HG03469 (cell line): ENCODE results near the gene PHF21A.
"Not testable (repeated sequence)": the region's sequence is repeated elsewhere in the genome, so short reads cannot be mapped to it uniquely, and the experiment has no call there.

ENCODE experiments used
- ATAC-seq: cut with Tn5 transposase; IDR thresholded peaks from one replicate; pipeline ENCODE4 v1.9.1; 2021; ENCODE audit warnings: mild to moderate bottlenecking, moderate library complexity, moderate number of reproducible peaks; ENCODE audit not compliant: unreplicated experiment

PHF21A gene

GRCh38 chr11:46120346-46121300, 631 bp downstream of the PHF21A start:
- ATAC-seq = no peak

DNA sequence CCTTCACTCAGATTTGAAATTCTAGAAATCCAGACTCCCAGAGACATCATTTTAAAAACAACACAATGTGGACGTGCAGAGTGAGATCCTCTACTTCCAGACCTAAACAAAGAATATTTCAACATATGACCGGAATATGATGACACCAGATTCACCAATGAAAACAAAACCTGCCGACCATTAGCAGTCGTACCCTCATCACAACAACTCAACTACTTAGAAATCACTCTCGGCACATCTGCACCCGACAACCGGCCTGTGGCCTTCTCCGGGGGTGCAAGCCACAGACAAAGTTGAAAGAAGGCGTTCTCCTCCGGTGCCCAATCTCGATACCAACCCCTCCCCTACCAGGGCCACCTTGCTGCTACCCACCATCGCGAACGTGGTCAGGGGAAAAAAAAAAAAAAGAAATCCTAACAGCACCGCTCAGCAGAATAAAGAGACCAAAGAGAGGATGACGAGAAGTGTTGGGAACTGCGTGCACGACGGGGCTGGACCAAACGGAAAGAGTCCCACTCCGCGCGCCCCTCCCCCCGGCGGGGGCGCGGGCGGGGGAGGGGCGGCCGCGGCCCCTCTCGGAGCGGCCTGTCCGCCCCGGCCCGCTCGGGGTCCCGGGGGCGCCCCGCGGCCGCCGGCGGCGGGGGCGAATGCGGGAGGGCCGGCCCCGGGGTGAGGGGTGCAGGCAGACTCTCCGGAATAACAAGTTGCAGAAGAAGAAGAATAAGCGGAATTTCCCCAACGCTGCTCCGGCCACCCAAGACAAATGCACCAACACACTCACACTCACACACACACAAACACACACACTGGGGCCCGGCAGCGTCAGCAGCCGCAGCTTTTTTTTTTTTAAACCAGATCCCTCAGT, 1.7 kb downstream of the PHF21A start:
- no peak for ATAC-seq

- no peak for ATAC-seq
These were observed 2.4 kb downstream of the PHF21A start for GRCh38 chr11:46118702-46119351.

DNA sequence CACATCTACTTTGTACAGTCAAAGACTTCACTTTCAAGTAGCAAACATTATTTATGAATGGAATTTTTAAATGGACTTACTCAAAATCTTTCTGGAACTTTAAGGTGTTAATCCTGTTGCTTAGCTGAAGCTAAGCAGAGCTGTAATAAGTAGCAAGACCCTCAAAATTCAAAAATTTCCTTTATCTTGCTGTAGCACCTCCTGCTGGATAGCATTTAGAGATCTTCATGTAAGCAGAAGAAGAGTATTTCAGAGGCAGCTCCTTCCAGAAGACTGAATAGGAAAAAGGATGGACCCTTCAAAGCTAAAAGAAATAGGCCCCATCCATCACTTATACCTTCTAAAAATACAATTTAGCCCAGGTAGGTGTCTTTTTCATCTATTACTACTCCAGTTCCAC, 3.4 kb downstream of the PHF21A start:
- no peak for ATAC-seq

- not testable (repeated sequence) for ATAC-seq
These were observed 4.6 kb downstream of the PHF21A start for GRCh38 chr11:46116712-46117037.

GRCh38 chr11:46116007-46116711, 5.1 kb downstream of the PHF21A start:
- ATAC-seq = no peak

DNA sequence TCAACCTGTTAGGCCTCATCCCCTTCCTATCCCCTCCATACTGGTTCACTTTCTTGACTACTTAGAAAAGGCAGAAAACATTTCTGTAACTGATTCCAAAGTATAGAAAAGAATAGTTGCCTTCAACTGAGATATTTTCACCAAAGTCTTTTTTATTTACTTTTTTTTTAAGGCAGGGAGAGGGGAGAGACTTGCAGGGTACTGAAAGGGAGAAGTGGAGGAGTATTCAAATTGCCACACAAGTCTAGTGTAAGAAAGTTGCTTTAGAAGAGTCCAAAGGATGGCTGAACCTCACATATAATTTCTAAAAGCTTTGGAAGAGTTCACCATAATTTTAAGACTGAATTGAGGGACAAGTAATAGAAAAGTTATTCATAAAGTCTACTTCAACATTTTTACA, 6.3 kb downstream of the PHF21A start:
- no peak for ATAC-seq

GRCh38 chr11:46114378-46114777, 6.9 kb downstream of the PHF21A start:
- no peak for ATAC-seq

DNA sequence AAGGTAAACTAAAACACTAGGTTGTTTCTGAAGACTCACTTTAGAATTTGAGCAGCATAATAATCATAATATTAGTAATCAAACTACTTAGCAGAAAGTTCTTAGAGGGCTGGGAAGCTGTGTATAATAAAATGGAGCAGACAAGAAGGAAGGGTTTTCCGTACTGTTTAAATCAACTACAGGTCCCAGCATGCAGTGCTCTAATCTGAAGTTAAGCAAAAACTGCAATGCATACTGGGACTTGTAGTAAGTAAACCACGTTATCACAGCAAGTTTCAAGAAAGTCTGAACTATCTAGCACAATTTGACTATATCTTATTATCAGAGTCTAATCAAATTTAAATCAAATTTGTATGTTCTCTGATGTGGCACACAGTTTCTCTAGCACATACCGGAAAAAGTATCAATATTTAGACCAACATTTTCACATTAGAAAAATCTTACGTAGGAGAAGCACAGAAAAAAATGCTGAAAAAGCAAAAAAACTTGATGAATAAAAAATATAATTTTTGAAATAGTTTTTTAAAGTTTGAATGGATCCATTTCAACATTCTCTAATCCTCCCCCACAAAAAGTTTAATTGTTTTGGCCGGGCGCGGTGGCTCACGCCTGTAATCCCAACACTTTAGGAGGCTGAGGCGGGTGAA, 8.2 kb downstream of the PHF21A start:
- ATAC-seq = peak; percentile 46

DNA sequence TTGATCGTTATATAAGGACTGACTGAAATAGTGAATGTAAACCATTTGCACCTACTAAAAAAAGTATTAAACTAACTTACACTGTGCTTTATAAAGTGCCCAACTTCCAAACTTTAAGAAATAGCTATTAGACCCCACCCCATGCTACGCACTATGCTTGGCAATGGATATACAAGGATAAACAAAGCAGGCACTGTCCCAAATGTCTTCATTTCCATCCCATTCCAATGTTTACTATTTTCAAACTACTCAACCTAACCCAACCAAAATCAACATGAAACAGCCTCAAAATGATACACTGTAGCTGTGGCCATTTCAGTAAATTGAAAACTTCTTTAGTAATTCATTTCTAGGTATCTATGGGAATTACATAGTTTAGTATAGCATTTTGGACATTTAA, 12.5 kb downstream of the PHF21A start:
- ATAC-seq = no peak

DNA sequence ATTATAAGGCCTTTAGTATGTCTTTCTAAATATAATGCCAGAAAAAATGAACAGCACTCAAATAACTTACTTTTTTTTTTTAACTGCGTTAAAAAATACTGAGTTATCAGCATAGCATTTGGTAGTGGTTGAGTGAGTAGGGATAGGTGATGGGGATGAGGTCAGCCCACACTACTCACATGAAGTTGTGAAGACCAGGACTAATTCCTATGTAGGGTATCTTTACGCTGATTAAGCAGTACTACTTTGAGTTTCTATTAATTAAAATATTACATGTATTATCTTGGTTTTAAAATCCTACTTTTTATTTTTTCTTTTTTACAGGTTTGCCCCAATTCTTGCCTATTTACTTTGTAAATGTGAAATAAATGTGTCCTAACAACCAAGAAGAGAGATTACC, 13.5 kb downstream of the PHF21A start:
- no peak for ATAC-seq

DNA sequence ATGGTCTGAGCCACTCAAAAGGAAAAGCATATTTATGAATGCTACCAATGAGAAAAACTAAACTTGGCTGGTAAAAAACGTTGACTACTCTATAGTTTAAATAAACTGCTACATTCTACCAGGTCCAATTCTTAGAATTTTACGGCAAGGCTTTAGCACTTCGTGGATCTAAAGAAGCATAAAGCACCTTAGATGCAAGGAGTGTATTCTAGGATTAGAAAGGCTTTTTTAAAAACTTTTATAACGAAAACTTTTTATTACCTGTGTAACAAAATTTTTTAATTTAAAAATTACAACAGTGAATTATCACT, 13.9 kb downstream of the PHF21A start:
- ATAC-seq = no peak

DNA sequence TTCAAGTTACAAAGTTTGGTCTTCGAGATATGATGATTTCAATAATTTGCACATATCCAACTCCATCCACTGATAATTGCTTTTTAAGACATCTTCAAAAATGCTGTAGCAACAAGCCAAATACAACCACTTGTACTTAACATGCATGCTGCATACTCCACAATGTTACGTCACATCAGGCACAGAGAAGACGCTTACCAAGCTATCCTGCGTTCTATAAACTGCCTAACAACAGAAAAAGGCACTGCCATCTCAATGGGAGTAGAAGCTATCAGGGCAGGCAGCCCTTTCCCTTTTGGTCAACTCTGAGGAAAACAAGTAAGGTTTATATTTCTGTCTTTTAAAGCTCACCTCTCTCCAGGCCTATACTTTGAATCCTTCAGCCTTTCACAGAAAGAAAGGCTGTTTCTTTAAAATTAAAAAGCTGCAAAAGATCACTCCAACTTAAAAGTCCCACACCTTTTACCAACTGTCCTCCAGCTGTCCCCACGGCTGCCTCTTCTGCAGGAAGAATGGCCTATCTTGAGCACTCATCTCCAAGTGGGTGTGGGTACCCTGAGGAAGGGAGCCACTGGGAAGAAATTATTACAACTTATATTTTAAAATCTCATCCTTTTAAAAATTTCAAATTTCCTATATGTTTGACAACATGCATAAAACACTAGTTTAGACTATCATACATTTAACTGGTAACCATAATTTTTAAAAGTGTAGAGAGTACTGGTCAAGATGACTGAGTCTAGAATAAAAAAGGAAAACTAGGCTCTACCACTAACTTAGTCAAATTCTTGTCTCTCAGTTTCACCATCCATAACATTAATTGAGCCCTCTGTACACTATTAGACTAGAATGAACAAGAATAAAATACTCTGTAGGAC, 14.5 kb downstream of the PHF21A start:
- no peak for ATAC-seq

DNA sequence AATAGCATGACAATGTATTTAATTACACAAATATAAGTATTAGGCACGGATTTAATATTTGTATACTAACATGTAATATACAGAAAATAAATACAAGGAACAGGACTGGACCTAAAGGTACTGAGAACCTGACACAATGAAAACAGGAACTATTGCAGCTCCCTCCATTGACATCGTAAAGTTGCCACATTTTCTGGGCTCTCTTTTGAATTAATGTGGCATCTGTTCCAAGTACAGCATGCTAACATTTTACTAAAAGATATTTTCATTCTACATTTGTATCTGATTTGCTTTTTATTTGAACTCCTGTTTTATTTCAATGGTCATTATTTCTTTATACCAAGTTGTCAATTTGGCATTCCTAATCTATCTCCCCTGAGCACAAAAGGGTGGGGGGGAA, 15.3 kb downstream of the PHF21A start:
- no peak for ATAC-seq

DNA sequence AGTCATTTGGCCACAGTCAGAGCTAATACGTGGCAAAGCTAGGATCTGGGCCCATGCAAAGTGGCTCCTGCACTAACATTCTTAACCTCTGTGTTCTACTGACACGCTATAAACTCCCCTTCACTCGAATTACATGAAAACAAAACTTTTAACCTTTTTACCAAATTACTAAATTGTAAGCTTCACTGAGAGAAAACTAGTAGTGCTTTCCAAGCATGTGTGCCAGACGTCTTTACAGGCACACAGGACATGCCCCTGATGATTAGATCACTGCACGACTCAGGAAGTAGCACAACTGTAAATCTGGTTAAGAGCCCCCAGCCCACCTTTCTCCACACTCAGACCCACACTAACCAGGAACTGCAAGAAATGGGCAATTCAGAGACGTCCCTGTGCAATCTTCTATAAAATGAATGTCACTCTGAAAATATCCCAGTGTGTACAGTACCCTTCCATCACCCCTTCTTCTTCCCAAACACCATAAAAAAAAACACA, 16.1 kb downstream of the PHF21A start:
- ATAC-seq = no peak

DNA sequence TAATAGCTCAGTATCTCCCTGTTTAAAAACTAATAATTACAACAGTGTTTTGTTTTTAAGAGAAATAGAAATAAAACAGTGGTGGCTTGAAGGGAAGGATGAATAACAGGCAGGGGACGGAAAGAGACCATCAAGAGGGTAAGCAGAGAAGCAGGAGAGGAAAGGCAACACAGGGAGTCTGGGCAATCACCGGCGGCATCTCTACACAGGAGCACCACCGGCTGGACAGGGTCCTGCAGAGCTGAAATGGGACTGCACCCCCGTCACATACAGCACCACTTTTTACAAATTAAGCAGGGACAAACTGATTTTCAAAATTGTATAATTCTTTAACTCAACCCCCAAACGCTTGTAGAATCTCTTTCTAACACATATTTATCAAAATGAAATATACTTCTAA, 18.4 kb downstream of the PHF21A start:
- ATAC-seq = no peak

DNA sequence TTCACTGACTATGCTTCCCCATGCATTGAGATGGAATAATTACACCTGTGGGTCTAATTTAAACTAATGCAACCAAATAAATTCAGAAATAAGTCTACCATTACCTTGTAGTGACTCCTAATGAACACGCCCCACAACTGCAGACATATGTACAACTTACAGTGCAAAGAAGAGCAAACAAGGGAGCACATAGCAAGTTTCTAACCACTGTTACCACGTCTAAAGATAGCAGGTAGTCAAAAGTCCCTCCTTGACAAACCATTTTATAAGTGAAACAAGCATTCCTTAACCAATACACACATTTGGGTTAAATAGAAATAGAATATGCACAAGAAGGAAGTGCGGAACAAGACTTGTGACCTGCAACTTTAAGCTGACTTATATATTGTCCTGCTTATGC, 20.6 kb downstream of the PHF21A start:
- ATAC-seq = peak; percentile 57

DNA sequence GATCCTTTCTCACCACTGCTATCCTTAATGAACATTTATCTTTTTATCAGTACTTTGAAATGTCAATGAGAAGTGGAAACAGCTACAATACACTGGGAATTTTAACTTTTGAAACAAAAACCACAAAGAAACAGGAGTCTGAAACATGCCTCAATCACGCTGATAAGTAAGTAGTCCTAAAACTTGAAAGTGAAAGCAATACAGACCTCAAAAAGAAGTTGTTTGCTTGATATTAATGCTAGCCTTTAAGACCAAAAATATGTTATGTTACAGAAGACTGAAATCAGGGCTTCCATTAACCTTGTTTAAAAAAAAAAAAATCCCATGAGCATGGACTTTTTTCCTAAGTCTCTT, 21.3 kb downstream of the PHF21A start:
- no peak for ATAC-seq

DNA sequence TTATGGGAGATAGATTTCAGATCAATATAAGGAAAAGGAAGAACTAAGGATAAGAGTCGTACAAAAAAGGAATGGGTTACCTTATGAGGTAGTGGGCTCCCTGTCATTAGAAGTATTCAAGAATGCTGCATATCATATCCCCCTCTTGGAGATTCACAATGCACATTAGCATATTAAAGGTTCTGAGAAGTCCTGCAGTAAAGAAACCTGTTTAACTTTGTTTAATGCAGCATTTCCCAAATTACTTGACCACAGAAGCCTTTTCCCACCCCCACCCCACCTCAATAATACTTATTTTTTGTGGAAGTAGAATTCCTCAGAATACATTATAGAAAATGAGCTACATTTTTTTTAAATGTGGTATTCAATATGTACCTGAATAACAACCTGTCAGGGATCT, 30.9 kb downstream of the PHF21A start:
- no peak for ATAC-seq
